ENCODE results near the gene VSNL1. TPM values are rescaled to one million over a fixed set of nuclear protein-coding genes. Genes with fewer than 3 reads are reported as not detected.

Gene VSNL1
- polyA plus RNA-seq, 1 of the 3 experiments (the other 2 are of a cell fraction): 1.3 TPM

DNA sequence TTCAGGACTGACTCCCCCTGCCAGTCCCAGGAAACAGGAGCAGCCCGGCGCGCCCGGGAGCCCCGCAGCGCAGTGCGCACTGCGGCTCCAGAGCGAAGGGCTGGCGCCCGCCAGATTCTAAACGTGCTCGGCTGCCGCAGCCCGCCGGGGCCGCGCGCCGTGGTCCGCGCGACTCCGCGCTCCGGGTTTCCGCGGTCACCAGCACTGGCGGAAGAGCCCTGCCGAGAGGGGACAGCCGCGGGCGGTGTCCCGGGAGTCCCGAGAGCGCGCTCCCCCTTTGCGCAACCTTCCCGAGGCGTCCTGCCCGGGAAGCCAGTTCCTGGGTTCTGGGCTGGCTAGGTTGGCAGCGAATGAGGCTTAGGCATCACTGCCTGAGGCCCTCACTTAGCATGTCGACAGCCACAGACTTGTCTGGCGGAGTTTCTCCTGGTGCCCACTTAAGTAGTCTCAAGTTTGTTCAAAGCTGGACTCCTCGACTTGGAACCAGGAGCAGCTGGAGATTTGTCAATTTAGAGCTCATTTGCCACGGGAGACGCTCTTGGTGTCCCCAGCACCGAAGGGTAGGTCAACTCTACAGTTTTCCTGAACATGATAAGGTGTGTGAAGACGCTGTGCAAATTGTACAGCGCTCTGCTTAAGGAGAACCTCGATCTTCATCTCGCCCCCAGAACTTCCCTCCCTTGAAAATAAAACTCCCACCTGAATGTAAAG is 1.5 kb upstream of the VSNL1 start:
- Histone ChIP-seq H3K27me3 (ENCODE audit: insufficient read depth) (peaks cover 19% of the 10 kb centered on the region; the same call in 1 of the 2 replicates), H3K4me2 (peak overlapping the region; percentile 92), H3F3A (replicated peaks; ENCODE audit: insufficient read depth) (peaks cover 7% of the 10 kb centered on the region), H3K4me3 (ENCODE audit: low read depth in 2 of 2, low read length in 1 of 2) (peak overlapping the region; percentile 62 to 74), H4K20me1 (ENCODE audit: insufficient read depth) (no peaks in the 10 kb centered on the region), H3K27ac (ENCODE audit: low read depth in 2 of 2, low read length in 1 of 2) (peak overlapping the region; percentile 22 to 47; a peak in 3 of 4 replicates), H3K9ac (peak overlapping the region; percentile 33; the same call in 1 of the 2 replicates), H3K9me2 (no peaks in the 10 kb centered on the region), H3K79me2 (ENCODE audit: insufficient read depth) (no peaks in the 10 kb centered on the region), H3K36me3 (replicated peaks in 1 of 2; ENCODE audit: control insufficient read depth in 1 of 2, insufficient read depth in 2 of 2, low read length in 1 of 2) (no peaks in the 10 kb centered on the region), H3K4me1 (ENCODE audit: control insufficient read depth in 1 of 2, insufficient read depth in 2 of 2, low read depth in 1 of 2, low read length in 1 of 2) (peaks cover 0 to 25% of the 10 kb centered on the region in 2 experiments; a peak in 2 of 4 replicates), H2AFZ (ENCODE audit: low read depth) (peak overlapping the region; percentile 75), H3K9me3 (no peaks in the 10 kb centered on the region)
- POLR2A ChIA-PET: interaction anchor here (1.0 kb wide), 1 partner anchor 764 kb away, joined by 4 read pairs; no protein-coding TSS in a partner anchor
- 9% methylated on average over 22 of the region's 52 CpGs for WGBS (ENCODE audit: low lambda C conversion rate)
- DNase-seq: peak; percentile 87
- CTCF ChIA-PET: interaction anchor here (0.7 to 3.1 kb wide), 9 partner anchors 7 to 930 kb away, joined by 3 to 16 read pairs (median 4); no protein-coding TSS in a partner anchor
- TF ChIP-seq, protein P1, sequence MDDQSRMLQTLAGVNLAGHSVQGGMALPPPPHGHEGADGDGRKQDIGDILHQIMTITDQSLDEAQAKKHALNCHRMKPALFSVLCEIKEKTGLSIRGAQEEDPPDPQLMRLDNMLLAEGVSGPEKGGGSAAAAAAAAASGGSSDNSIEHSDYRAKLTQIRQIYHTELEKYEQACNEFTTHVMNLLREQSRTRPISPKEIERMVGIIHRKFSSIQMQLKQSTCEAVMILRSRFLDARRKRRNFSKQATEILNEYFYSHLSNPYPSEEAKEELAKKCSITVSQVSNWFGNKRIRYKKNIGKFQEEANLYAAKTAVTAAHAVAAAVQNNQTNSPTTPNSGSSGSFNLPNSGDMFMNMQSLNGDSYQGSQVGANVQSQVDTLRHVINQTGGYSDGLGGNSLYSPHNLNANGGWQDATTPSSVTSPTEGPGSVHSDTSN (IDR thresholded peaks at IDR 0.05): 0 out of 2 replicates have a peak, but pooled peaks have one; percentile 12
- TF ChIP-seq JUND (IDR thresholded peaks at IDR 0.05): peak; percentile 36; the same call in 1 of the 2 replicates
- TF ChIP-seq GABPA (IDR thresholded peaks at IDR 0.05; ENCODE audit: low read depth): no peak
- TF ChIP-seq, protein P2, sequence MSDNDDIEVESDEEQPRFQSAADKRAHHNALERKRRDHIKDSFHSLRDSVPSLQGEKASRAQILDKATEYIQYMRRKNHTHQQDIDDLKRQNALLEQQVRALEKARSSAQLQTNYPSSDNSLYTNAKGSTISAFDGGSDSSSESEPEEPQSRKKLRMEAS (IDR thresholded peaks at IDR 0.05; ENCODE audit: low read depth): 0 out of 2 replicates have a peak, but pooled peaks have one; percentile 34
- TF ChIP-seq ELF1 (IDR thresholded peaks at IDR 0.05): 0 out of 2 replicates have a peak, but pooled peaks have one; percentile 41
- TF ChIP-seq EZH2phosphoT487 (IDR thresholded peaks at IDR 0.05; ENCODE audit: borderline replicate concordance, low read depth): no peak
- TF ChIP-seq FOXM1 (IDR thresholded peaks at IDR 0.05; ENCODE audit: low read depth): no peak
- 0 out of 2 replicates have a peak, but pooled peaks have one; percentile 47 for TF ChIP-seq YY1 (IDR thresholded peaks at IDR 0.05; ENCODE audit: low read depth)
- TF ChIP-seq RCOR1 (IDR thresholded peaks at IDR 0.05; ENCODE audit: low read length): peak; percentile 52; the same call in 1 of the 2 replicates
- TF ChIP-seq MXI1 (IDR thresholded peaks at IDR 0.05; ENCODE audit: low read depth, low read length): peak; percentile 78; the same call in 1 of the 2 replicates
- peak; percentile 36; the same call in 1 of the 2 replicates for TF ChIP-seq TAF1 (IDR thresholded peaks at IDR 0.05; ENCODE audit: borderline replicate concordance, low read depth, low read length)
- peak; percentile 54 for TF ChIP-seq CHD2 (IDR thresholded peaks at IDR 0.05; ENCODE audit: low read length, partially characterized antibody)
- peak; percentile 55; the same call in 1 of the 2 replicates for TF ChIP-seq SIN3A (IDR thresholded peaks at IDR 0.05; ENCODE audit: borderline replicate concordance, low read depth, low read length)

DNA sequence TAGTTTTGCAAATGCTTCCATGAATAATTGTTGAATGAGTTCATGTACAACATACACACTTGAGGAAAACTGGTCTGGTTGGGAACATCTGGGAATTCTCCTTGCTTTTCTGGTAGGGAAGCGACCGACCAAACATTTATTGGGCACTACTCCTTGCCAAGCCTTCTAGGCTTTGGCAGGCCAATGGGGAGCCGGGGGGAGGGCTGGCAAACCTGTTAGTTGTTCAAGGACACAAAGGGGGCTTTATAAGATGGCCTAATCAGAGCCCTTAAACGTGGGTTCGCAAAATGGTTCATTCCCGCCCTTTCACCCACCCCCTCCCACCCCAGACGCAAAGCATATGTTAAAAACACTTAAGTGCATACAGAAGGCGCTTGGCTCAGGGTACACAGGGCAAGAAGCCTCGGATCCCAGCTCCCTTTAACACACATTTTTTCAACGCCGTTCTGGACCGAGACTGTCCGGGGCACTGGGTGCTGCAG is 844 bp upstream of the VSNL1 start:
- H4K20me1 ChIP-seq (ENCODE audit: insufficient read depth): no peaks in the 10 kb centered on the region
- peaks cover 19% of the 10 kb centered on the region; the same call in 1 of the 2 replicates for H3K27me3 ChIP-seq (ENCODE audit: insufficient read depth)
- ChIA-PET CTCF (interaction anchor here (0.9 to 3.1 kb wide), 5 partner anchors 8 to 765 kb away, joined by 3 to 16 read pairs (median 4); no protein-coding TSS in a partner anchor), POLR2A (interaction anchor here (1.0 to 1.1 kb wide), 2 partner anchors 33 to 764 kb away, joined by 3 to 4 read pairs; no protein-coding TSS in a partner anchor)
- H3K9ac ChIP-seq: no peak overlapping the region
- H2AFZ ChIP-seq (ENCODE audit: low read depth): peak overlapping the region; percentile 89
- H3K9me2 ChIP-seq: no peaks in the 10 kb centered on the region
- H3F3A ChIP-seq (replicated peaks; ENCODE audit: insufficient read depth): peaks cover 7% of the 10 kb centered on the region
- peak overlapping the region; percentile 92 for H3K4me2 ChIP-seq
- peak overlapping the region in 1 of 2 experiments; percentile 68; a peak in 2 of 4 replicates for H3K27ac ChIP-seq (ENCODE audit: low read depth in 2 of 2, low read length in 1 of 2)
- peaks cover 0 to 25% of the 10 kb centered on the region in 2 experiments; a peak in 2 of 4 replicates for H3K4me1 ChIP-seq (ENCODE audit: control insufficient read depth in 1 of 2, insufficient read depth in 2 of 2, low read depth in 1 of 2, low read length in 1 of 2)
- WGBS (ENCODE audit: low lambda C conversion rate): 39% methylated on average over 12 of the region's 13 CpGs
- no peaks in the 10 kb centered on the region for H3K9me3 ChIP-seq
- peak; percentile 45 for DNase-seq
- H3K4me3 ChIP-seq (ENCODE audit: low read depth in 2 of 2, low read length in 1 of 2): peak overlapping the region; percentile 62 to 74
- no peaks in the 10 kb centered on the region for H3K36me3 ChIP-seq (replicated peaks in 1 of 2; ENCODE audit: control insufficient read depth in 1 of 2, insufficient read depth in 2 of 2, low read length in 1 of 2)
- no peaks in the 10 kb centered on the region for H3K79me2 ChIP-seq (ENCODE audit: insufficient read depth)
- TF ChIP-seq TEAD4 (IDR thresholded peaks at IDR 0.05; ENCODE audit: borderline replicate concordance, insufficient read depth) (no peak), EP300 (IDR thresholded peaks at IDR 0.05; ENCODE audit: borderline replicate concordance in 1 of 2, low read depth in 1 of 2, low read length in 1 of 2) (no peak), ELF1 (IDR thresholded peaks at IDR 0.05) (no peak), MXI1 (IDR thresholded peaks at IDR 0.05; ENCODE audit: low read depth, low read length) (no peak), JUND (IDR thresholded peaks at IDR 0.05) (no peak), FOXJ3 (CRISPR knock-in tag; IDR thresholded peaks at IDR 0.05) (no peak), MEF2A (IDR thresholded peaks at IDR 0.05; ENCODE audit: borderline replicate concordance, low read depth) (no peak), YY1 (IDR thresholded peaks at IDR 0.05; ENCODE audit: low read depth) (no peak), RAD21 (IDR thresholded peaks at IDR 0.05; ENCODE audit: low read length) (no peak), GABPA (IDR thresholded peaks at IDR 0.05; ENCODE audit: low read depth) (no peak), FOSL2 (IDR thresholded peaks at IDR 0.05; ENCODE audit: borderline replicate concordance, low read depth) (no peak), TAF1 (IDR thresholded peaks at IDR 0.05; ENCODE audit: borderline replicate concordance, low read depth, low read length) (no peak)
- TF ChIP-seq, protein P3, sequence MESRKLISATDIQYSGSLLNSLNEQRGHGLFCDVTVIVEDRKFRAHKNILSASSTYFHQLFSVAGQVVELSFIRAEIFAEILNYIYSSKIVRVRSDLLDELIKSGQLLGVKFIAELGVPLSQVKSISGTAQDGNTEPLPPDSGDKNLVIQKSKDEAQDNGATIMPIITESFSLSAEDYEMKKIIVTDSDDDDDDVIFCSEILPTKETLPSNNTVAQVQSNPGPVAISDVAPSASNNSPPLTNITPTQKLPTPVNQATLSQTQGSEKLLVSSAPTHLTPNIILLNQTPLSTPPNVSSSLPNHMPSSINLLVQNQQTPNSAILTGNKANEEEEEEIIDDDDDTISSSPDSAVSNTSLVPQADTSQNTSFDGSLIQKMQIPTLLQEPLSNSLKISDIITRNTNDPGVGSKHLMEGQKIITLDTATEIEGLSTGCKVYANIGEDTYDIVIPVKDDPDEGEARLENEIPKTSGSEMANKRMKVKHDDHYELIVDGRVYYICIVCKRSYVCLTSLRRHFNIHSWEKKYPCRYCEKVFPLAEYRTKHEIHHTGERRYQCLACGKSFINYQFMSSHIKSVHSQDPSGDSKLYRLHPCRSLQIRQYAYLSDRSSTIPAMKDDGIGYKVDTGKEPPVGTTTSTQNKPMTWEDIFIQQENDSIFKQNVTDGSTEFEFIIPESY (IDR thresholded peaks at IDR 0.05; ENCODE audit: borderline replicate concordance, low read depth): no peak
- TF ChIP-seq, protein P2 (IDR thresholded peaks at IDR 0.05; ENCODE audit: low read depth): no peak

All from SK-N-SH (cell line).